ENCODE measurements around the gene TMPRSS4. TPM values are rescaled to one million over a fixed set of nuclear protein-coding genes. Genes with fewer than 3 reads are reported as not detected.

Gene TMPRSS4
- total RNA-seq, 1 donor from 2014 or later: not detected

DNA sequence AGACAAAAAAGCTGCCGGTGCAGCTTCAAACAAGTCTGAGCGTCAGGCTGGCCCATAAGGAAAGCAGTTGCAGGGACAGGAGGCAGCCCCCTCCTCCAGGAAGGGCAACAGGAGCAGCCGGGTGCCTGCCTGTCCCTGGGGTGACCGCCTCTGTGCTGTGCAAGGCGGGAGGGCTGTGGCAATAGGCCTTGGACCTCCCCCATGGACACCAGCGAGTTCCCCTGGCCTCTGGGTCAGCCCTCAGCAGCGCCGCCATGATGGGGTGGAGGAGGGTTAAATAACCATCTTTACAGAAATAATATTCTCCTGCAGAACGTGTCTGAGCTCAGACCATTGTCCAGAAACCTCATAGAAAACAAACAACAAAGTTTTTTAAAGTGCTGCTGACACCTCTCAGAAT lies 3.3 kb upstream of the TMPRSS4 start:
- H3K4me1 Mint-ChIP-seq (ENCODE audit: unreplicated experiment): peaks cover 29% of the 10 kb centered on the region
- TF ChIP-seq CTCF (IDR thresholded peaks at IDR 0.05; ENCODE audit: unreplicated experiment): no peak
- H3K4me3 Mint-ChIP-seq (ENCODE audit: unreplicated experiment): no peak overlapping the region
- no peaks in the 10 kb centered on the region for H3K36me3 Mint-ChIP-seq (ENCODE audit: low read depth, unreplicated experiment)
- peaks cover 3% of the 10 kb centered on the region for H3K27me3 Mint-ChIP-seq (ENCODE audit: unreplicated experiment)
- DNase-seq (ENCODE audit: low spot score): no peak
- H3K9me3 Mint-ChIP-seq (ENCODE audit: unreplicated experiment): no peaks in the 10 kb centered on the region
- no peak overlapping the region for H3K27ac Mint-ChIP-seq (ENCODE audit: unreplicated experiment)

DNA sequence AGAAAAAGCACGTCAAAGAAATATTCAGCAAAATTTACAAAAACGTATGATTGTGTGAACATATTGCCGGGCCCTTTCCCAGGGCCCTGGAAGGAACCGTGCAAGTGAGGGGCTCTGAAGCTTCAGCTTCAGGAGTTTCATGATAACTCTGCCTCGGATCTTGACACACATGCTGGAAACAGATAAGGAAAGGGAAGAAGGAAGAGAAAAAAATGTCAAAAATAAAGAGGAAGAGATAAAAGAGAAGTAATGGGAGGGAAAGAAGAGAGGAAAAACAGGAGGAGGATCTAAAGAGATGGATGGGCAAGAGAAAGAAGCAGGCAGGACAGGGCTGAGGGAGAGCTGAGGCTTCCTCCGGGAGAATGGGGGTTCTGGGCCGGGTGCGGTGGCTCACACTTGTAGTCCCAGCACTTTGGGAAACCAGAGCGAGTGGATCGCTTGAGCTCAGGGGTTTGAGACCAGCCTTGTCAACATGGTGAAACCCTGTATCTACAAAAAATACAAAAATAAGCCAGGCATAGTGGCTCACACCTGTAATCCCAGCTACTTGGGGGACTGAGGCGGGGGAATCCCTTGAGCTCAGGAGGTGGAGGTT lies 2.7 kb upstream of the TMPRSS4 start:
- Mint-ChIP-seq H3K27me3 (ENCODE audit: unreplicated experiment) (peaks cover 4% of the 10 kb centered on the region), H3K9me3 (ENCODE audit: unreplicated experiment) (no peaks in the 10 kb centered on the region), H3K4me3 (ENCODE audit: unreplicated experiment) (no peak overlapping the region), H3K36me3 (ENCODE audit: low read depth, unreplicated experiment) (no peaks in the 10 kb centered on the region), H3K27ac (ENCODE audit: unreplicated experiment) (no peak overlapping the region), H3K4me1 (ENCODE audit: unreplicated experiment) (peaks cover 31% of the 10 kb centered on the region)
- TF ChIP-seq CTCF (IDR thresholded peaks at IDR 0.05; ENCODE audit: unreplicated experiment): no peak
- no peak for DNase-seq (ENCODE audit: low spot score)

GRCh38 chr11:118074785-118075184 lies 2.1 kb upstream of the TMPRSS4 start:
- Mint-ChIP-seq H3K27me3 (ENCODE audit: unreplicated experiment) (peaks cover 5% of the 10 kb centered on the region), H3K36me3 (ENCODE audit: low read depth, unreplicated experiment) (no peaks in the 10 kb centered on the region), H3K27ac (ENCODE audit: unreplicated experiment) (no peak overlapping the region), H3K9me3 (ENCODE audit: unreplicated experiment) (no peaks in the 10 kb centered on the region), H3K4me3 (ENCODE audit: unreplicated experiment) (no peak overlapping the region), H3K4me1 (ENCODE audit: unreplicated experiment) (peaks cover 31% of the 10 kb centered on the region)
- no peak for DNase-seq (ENCODE audit: low spot score)
- no peak for TF ChIP-seq CTCF (IDR thresholded peaks at IDR 0.05; ENCODE audit: unreplicated experiment)

GRCh38 chr11:118078911-118079411 lies 2.1 kb downstream of the TMPRSS4 start:
- TF ChIP-seq CTCF (IDR thresholded peaks at IDR 0.05; ENCODE audit: unreplicated experiment): no peak
- Mint-ChIP-seq H3K36me3 (ENCODE audit: low read depth, unreplicated experiment) (no peaks in the 10 kb centered on the region), H3K27ac (ENCODE audit: unreplicated experiment) (no peak overlapping the region), H3K9me3 (ENCODE audit: unreplicated experiment) (no peaks in the 10 kb centered on the region), H3K4me3 (ENCODE audit: unreplicated experiment) (no peak overlapping the region), H3K27me3 (ENCODE audit: unreplicated experiment) (peaks cover 7% of the 10 kb centered on the region), H3K4me1 (ENCODE audit: unreplicated experiment) (peaks cover 15% of the 10 kb centered on the region)
- no peak for DNase-seq (ENCODE audit: low spot score)

- Mint-ChIP-seq H3K27ac (ENCODE audit: unreplicated experiment) (no peak overlapping the region), H3K4me3 (ENCODE audit: unreplicated experiment) (no peak overlapping the region), H3K27me3 (ENCODE audit: unreplicated experiment) (peaks cover 7% of the 10 kb centered on the region), H3K36me3 (ENCODE audit: low read depth, unreplicated experiment) (no peaks in the 10 kb centered on the region), H3K9me3 (ENCODE audit: unreplicated experiment) (no peaks in the 10 kb centered on the region), H3K4me1 (ENCODE audit: unreplicated experiment) (peaks cover 16% of the 10 kb centered on the region)
- TF ChIP-seq CTCF (IDR thresholded peaks at IDR 0.05; ENCODE audit: unreplicated experiment): no peak
- no peak for DNase-seq (ENCODE audit: low spot score)
These were observed 2.6 kb downstream of the TMPRSS4 start for GRCh38 chr11:118079491-118079890.

All from endothelial cell (in vitro differentiated cells).